Activated CD8-positive, alpha-beta memory T cell treated with anti-CD3 and anti-CD28 coated beads for 36 hours (primary cell): ENCODE measurements around the gene NPIPB8. TPM values are rescaled to one million over a fixed set of nuclear protein-coding genes. Genes with fewer than 3 reads are reported as not detected.
"Not testable (repeated sequence)": the region's sequence is repeated elsewhere in the genome, so short reads cannot be mapped to it uniquely, and the experiment has no call there.

Experiments
- CTCF ChIA-PET: fragments of 350-600 bp; sonication (Branson Sonifier 250); formaldehyde crosslinking; loops from one replicate; lab custom pipeline; 2021; ENCODE audit warnings: antibody characterized with exemption; lab: Charles Lee
- POLR2A ChIA-PET: fragments of 350-600 bp; sonication (Branson Sonifier 250); formaldehyde crosslinking; loops from one replicate; lab custom pipeline; 2021; ENCODE audit warnings: antibody characterized with exemption; lab: Charles Lee
- total RNA-seq, 2 experiments: library from RNA; stranded (reverse); gene quantifications; one replicate each; pipeline ENCODE4 v1.2.3, GENCODE V29; 2021

NPIPB8 gene
- total RNA-seq, 2 experiments from 2014 or later: 0.90 to 1.1 TPM

GRCh38 chr16:28621481-28622155 lies 16.2 kb upstream of the NPIPB8 start:
- ChIA-PET CTCF (no interaction called here), POLR2A (no interaction called here)

- POLR2A ChIA-PET: interaction anchor here (1.2 kb wide), 1 partner anchor 67 kb away, joined by 5 read pairs; no protein-coding TSS in a partner anchor
Measured at GRCh38 chr16:28622532-28623171, 15.2 kb upstream of the NPIPB8 start.

GRCh38 chr16:28623172-28623711 lies 14.6 kb upstream of the NPIPB8 start:
- POLR2A ChIA-PET: interaction anchor here (1.2 kb wide), 1 partner anchor 68 kb away, joined by 5 read pairs; no protein-coding TSS in a partner anchor

More at GRCh38 chr16:28622532-28623171, 15.2 kb upstream of the NPIPB8 start:
- CTCF ChIA-PET: not testable (repeated sequence)

GRCh38 chr16:28630905-28631304 lies 7.0 kb upstream of the NPIPB8 start:
- CTCF ChIA-PET, POLR2A ChIA-PET: not testable (repeated sequence)

More at GRCh38 chr16:28623172-28623711, 14.6 kb upstream of the NPIPB8 start:
- CTCF ChIA-PET: no interaction called here

- POLR2A ChIA-PET, CTCF ChIA-PET: not testable (repeated sequence)
Measured at GRCh38 chr16:28636093-28636823, 1.6 kb upstream of the NPIPB8 start.

GRCh38 chr16:28638359-28638758 lies 494 bp downstream of the NPIPB8 start:
- POLR2A ChIA-PET, CTCF ChIA-PET: not testable (repeated sequence)

- CTCF ChIA-PET, POLR2A ChIA-PET: not testable (repeated sequence)
Measured at GRCh38 chr16:28639959-28640358, 2.1 kb downstream of the NPIPB8 start.

GRCh38 chr16:28666264-28666663 lies 28.4 kb downstream of the NPIPB8 start:
- CTCF ChIA-PET, POLR2A ChIA-PET: not testable (repeated sequence)

GRCh38 chr16:28667480-28667879 lies 29.6 kb downstream of the NPIPB8 start:
- POLR2A ChIA-PET, CTCF ChIA-PET: not testable (repeated sequence)

GRCh38 chr16:28668199-28668598 lies 30.3 kb downstream of the NPIPB8 start:
- POLR2A ChIA-PET, CTCF ChIA-PET: not testable (repeated sequence)

GRCh38 chr16:28688327-28688952 lies 50.6 kb downstream of the NPIPB8 start:
- CTCF ChIA-PET, POLR2A ChIA-PET: not testable (repeated sequence)

GRCh38 chr16:28689425-28689824 lies 51.6 kb downstream of the NPIPB8 start:
- POLR2A ChIA-PET, CTCF ChIA-PET: not testable (repeated sequence)

GRCh38 chr16:28691722-28692121 lies 53.9 kb downstream of the NPIPB8 start:
- POLR2A ChIA-PET, CTCF ChIA-PET: not testable (repeated sequence)

GRCh38 chr16:28693257-28693950 lies 55.5 kb downstream of the NPIPB8 start:
- POLR2A ChIA-PET, CTCF ChIA-PET: not testable (repeated sequence)

- POLR2A ChIA-PET: not testable (repeated sequence)
Measured at GRCh38 chr16:28699792-28700191, 61.9 kb downstream of the NPIPB8 start.

GRCh38 chr16:28700349-28700748 lies 62.5 kb downstream of the NPIPB8 start:
- POLR2A ChIA-PET, CTCF ChIA-PET: not testable (repeated sequence)

More at GRCh38 chr16:28699792-28700191, 61.9 kb downstream of the NPIPB8 start:
- CTCF ChIA-PET: not testable (repeated sequence)

GRCh38 chr16:28701384-28701783 lies 63.5 kb downstream of the NPIPB8 start:
- POLR2A ChIA-PET, CTCF ChIA-PET: not testable (repeated sequence)

- CTCF ChIA-PET, POLR2A ChIA-PET: not testable (repeated sequence)
Measured at GRCh38 chr16:28704246-28704645, 66.4 kb downstream of the NPIPB8 start.
